GM12878 (cell line): ENCODE results near the gene TCF4. TPM values are rescaled to one million over a fixed set of nuclear protein-coding genes. Genes with fewer than 3 reads are reported as not detected.
A peak's percentile ranks its signal among the peaks of the same experiment; 100 is the strongest.

Experiments
- CBFB ChIP-seq: IDR thresholded peaks from 2 replicates; pipeline ENCODE4 v1.6.1; 2016; ENCODE audit warnings: antibody characterized with exemption, low read depth
- CREM ChIP-seq: IDR thresholded peaks from 2 replicates; pipeline ENCODE4 v1.6.1; 2014; ENCODE audit warnings: antibody characterized with exemption, low read depth
- MTA3 ChIP-seq: IDR thresholded peaks from 2 replicates; pipeline ENCODE4 v1.6.1; 2012; ENCODE audit warnings: low read length, inconsistent platforms, borderline replicate concordance
- NRF1 ChIP-seq: conservative IDR thresholded peaks from 2 replicates; pipeline ENCODE4 v1.6.1; 2011; ENCODE audit warnings: mild to moderate bottlenecking, low read depth, low read length, improper control_type of control experiment
- PAX8 ChIP-seq: fragments of 450-650 bp; IDR thresholded peaks from 2 replicates; pipeline ENCODE4 v1.6.1; 2017; ENCODE audit warnings: mild to moderate bottlenecking, moderate library complexity
- POLR2AphosphoS2 ChIP-seq: IDR thresholded peaks from 2 replicates; pipeline ENCODE4 v1.6.1; 2011; ENCODE audit warnings: low read depth, mild to moderate bottlenecking, low read length, improper control_type of control experiment, moderate library complexity
- SMARCA5 ChIP-seq: fragments of 450-650 bp; IDR thresholded peaks from 2 replicates; pipeline ENCODE4 v1.6.1; 2017; ENCODE audit warnings: mild to moderate bottlenecking
- ZBTB33 ChIP-seq: fragments of 450-650 bp; IDR thresholded peaks from 2 replicates; pipeline ENCODE4 v1.6.1; 2017; ENCODE audit warnings: mild to moderate bottlenecking
- ZNF24 ChIP-seq: fragments of 450-650 bp; IDR thresholded peaks from 2 replicates; pipeline ENCODE4 v1.6.1; 2017; ENCODE audit warnings: antibody characterized with exemption, mild to moderate bottlenecking
- ZNF687 ChIP-seq: fragments of 450-650 bp; IDR thresholded peaks from 2 replicates; pipeline ENCODE4 v1.6.1; 2017; ENCODE audit warnings: mild to moderate bottlenecking, moderate library complexity
- ZZZ3 ChIP-seq: IDR thresholded peaks from 2 replicates; pipeline ENCODE4 v1.6.1; 2011; ENCODE audit warnings: low read depth; ENCODE audit not compliant: control insufficient read depth, insufficient read length
- polyA plus RNA-seq, 11 experiments: library from polyadenylated mRNA; depleted of rRNA in 4 of 11; unstranded in 6 of 11; stranded (reverse) in 5 of 11; fragments of >200 nt; fragmentation: Nextera tagmentation in 4 of 11; fragmentation: Illumina TruSeq in 1 of 11; extraction: Ambion mirVana in 4 of 11; extraction: Trizol in 1 of 11; gene quantifications; 1 replicate in 1 of 11; 2 replicates in 10 of 11; pipeline versions ENCODE4 v1.2.1 to v1.2.3, GENCODE V29; 2011 to 2016; ENCODE audit warnings: inconsistent platforms in 2 of 11, missing spikeins in 2 of 11, low read depth in 1 of 11
- total RNA-seq, 4 experiments: library from RNA; depleted of rRNA in 3 of 4; stranded (reverse); fragments of >200 nt in 3 of 4; fragmentation: Illumina TruSeq in 1 of 4; extraction: Trizol in 1 of 4; gene quantifications; 2 replicates each; pipeline versions ENCODE4 v1.2.1 to v1.2.3, GENCODE V29; 2013 to 2021
- TF ChIP-seq, protein P1 (sequence below): fragments of 450-650 bp; formaldehyde crosslinking; IDR thresholded peaks from 2 replicates; pipeline ENCODE4 v1.4.0; 2022; ENCODE audit warnings: mild to moderate bottlenecking, moderate library complexity
- TF ChIP-seq, protein P2 (sequence below): fragments of 450-650 bp; IDR thresholded peaks from 2 replicates; pipeline ENCODE4 v1.6.1; 2016; ENCODE audit warnings: mild to moderate bottlenecking, moderate library complexity, borderline replicate concordance
- TF ChIP-seq, protein P3 (sequence below): IDR thresholded peaks from 2 replicates; pipeline ENCODE4 v1.6.1; 2011; ENCODE audit warnings: mild to moderate bottlenecking, low read depth, low read length, moderate library complexity; ENCODE audit not compliant: insufficient replicate concordance

The TCF4 gene
- total and polyA plus RNA-seq, 10 of the 15 experiments (the other 5 are each of a cell fraction or from before 2014, with no cell fraction given): 15.2 to 94.0 (median 31.5) TPM

GRCh38 chr18:55268151-55268601 lies 319.8 kb downstream of the TCF4 start (continued):
- TF ChIP-seq ZNF687 (peak; percentile 71), ZNF24 (peak; percentile 82), POLR2AphosphoS2 (no peak), ZBTB33 (no peak), NRF1 (no peak), CBFB (peak; percentile 83), SMARCA5 (no peak), CREM (peak; percentile 93), ZZZ3 (no peak), PAX8 (no peak), MTA3 (peak; percentile 97)
- TF ChIP-seq, protein P1, sequence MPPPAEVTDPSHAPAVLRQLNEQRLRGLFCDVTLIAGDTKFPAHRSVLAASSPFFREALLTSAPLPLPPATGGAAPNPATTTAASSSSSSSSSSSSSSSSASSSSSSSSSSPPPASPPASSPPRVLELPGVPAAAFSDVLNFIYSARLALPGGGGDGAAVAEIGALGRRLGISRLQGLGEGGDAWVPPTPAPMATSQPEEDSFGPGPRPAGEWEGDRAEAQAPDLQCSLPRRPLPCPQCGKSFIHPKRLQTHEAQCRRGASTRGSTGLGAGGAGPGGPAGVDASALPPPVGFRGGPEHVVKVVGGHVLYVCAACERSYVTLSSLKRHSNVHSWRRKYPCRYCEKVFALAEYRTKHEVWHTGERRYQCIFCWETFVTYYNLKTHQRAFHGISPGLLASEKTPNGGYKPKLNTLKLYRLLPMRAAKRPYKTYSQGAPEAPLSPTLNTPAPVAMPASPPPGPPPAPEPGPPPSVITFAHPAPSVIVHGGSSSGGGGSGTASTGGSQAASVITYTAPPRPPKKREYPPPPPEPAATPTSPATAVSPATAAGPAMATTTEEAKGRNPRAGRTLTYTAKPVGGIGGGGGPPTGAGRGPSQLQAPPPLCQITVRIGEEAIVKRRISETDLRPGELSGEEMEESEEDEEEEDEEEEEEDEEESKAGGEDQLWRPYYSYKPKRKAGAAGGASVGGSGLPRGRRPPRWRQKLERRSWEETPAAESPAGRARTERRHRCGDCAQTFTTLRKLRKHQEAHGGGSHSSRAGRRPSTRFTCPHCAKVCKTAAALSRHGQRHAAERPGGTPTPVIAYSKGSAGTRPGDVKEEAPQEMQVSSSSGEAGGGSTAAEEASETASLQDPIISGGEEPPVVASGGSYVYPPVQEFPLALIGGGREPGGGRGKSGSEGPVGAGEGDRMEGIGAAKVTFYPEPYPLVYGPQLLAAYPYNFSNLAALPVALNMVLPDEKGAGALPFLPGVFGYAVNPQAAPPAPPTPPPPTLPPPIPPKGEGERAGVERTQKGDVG (CRISPR knock-in tag): no peak
- TF ChIP-seq, protein P2, sequence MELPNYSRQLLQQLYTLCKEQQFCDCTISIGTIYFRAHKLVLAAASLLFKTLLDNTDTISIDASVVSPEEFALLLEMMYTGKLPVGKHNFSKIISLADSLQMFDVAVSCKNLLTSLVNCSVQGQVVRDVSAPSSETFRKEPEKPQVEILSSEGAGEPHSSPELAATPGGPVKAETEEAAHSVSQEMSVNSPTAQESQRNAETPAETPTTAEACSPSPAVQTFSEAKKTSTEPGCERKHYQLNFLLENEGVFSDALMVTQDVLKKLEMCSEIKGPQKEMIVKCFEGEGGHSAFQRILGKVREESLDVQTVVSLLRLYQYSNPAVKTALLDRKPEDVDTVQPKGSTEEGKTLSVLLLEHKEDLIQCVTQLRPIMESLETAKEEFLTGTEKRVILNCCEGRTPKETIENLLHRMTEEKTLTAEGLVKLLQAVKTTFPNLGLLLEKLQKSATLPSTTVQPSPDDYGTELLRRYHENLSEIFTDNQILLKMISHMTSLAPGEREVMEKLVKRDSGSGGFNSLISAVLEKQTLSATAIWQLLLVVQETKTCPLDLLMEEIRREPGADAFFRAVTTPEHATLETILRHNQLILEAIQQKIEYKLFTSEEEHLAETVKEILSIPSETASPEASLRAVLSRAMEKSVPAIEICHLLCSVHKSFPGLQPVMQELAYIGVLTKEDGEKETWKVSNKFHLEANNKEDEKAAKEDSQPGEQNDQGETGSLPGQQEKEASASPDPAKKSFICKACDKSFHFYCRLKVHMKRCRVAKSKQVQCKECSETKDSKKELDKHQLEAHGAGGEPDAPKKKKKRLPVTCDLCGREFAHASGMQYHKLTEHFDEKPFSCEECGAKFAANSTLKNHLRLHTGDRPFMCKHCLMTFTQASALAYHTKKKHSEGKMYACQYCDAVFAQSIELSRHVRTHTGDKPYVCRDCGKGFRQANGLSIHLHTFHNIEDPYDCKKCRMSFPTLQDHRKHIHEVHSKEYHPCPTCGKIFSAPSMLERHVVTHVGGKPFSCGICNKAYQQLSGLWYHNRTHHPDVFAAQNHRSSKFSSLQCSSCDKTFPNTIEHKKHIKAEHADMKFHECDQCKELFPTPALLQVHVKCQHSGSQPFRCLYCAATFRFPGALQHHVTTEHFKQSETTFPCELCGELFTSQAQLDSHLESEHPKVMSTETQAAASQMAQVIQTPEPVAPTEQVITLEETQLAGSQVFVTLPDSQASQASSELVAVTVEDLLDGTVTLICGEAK: no peak
- TF ChIP-seq, protein P3, sequence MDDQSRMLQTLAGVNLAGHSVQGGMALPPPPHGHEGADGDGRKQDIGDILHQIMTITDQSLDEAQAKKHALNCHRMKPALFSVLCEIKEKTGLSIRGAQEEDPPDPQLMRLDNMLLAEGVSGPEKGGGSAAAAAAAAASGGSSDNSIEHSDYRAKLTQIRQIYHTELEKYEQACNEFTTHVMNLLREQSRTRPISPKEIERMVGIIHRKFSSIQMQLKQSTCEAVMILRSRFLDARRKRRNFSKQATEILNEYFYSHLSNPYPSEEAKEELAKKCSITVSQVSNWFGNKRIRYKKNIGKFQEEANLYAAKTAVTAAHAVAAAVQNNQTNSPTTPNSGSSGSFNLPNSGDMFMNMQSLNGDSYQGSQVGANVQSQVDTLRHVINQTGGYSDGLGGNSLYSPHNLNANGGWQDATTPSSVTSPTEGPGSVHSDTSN: peak; percentile 72
